GM23248 (cell line): ENCODE measurements around the gene TEKT3. TPM values are rescaled to one million over a fixed set of nuclear protein-coding genes. Genes with fewer than 3 reads are reported as not detected.
A peak's percentile ranks its signal among the peaks of the same experiment; 100 is the strongest.

ENCODE experiments used
- DNase-seq: peaks from one replicate; pipeline ENCODE4 v3.0.0-alpha.2; 2015
- H2AFZ ChIP-seq: fragments of 200-600 bp; sonication (generic); 2 replicates; pipeline ENCODE4 v1.6.1; 2016; ENCODE audit warnings: antibody characterized with exemption
- H3F3A ChIP-seq: fragments of 200-600 bp; sonication (generic); 2 replicates; pipeline ENCODE4 v1.6.1; 2016; ENCODE audit warnings: mild to moderate bottlenecking, antibody characterized with exemption, mixed run types; ENCODE audit not compliant: insufficient read depth
- H3K27ac ChIP-seq: fragments of 200-600 bp; sonication (generic); 2 replicates; pipeline ENCODE4 v1.5.1; 2016; ENCODE audit warnings: mild to moderate bottlenecking
- H3K27me3 ChIP-seq: fragments of 200-600 bp; sonication (generic); replicated peaks from 2 replicates; pipeline ENCODE4 v1.6.1; 2016; ENCODE audit warnings: mild to moderate bottlenecking; ENCODE audit not compliant: insufficient read depth
- H3K36me3 ChIP-seq: fragments of 200-600 bp; sonication (generic); 2 replicates; pipeline ENCODE4 v1.6.1; 2016; ENCODE audit warnings: low read depth, mild to moderate bottlenecking
- H3K4me1 ChIP-seq: fragments of 200-600 bp; sonication (generic); 2 replicates; pipeline ENCODE4 v1.6.1; 2016; ENCODE audit warnings: mild to moderate bottlenecking; ENCODE audit not compliant: insufficient read depth
- H3K4me2 ChIP-seq: fragments of 200-600 bp; sonication (generic); one replicate; pipeline ENCODE4 v1.6.1; 2016; ENCODE audit warnings: mild to moderate bottlenecking; ENCODE audit not compliant: unreplicated experiment
- H3K4me3 ChIP-seq: fragments of 200-600 bp; sonication (generic); 2 replicates; pipeline ENCODE4 v1.5.1; 2016; ENCODE audit warnings: mild to moderate bottlenecking
- H3K79me2 ChIP-seq: fragments of 200-600 bp; sonication (generic); 2 replicates; pipeline ENCODE4 v1.6.1; 2016; ENCODE audit warnings: mild to moderate bottlenecking; ENCODE audit not compliant: insufficient read depth
- H3K9ac ChIP-seq: fragments of 200-600 bp; sonication (generic); 2 replicates; pipeline ENCODE4 v1.6.1; 2016; ENCODE audit warnings: mild to moderate bottlenecking
- H3K9me2 ChIP-seq: fragments of 200-600 bp; sonication (generic); 2 replicates; pipeline ENCODE4 v1.6.1; 2016; ENCODE audit warnings: mixed run types, mild to moderate bottlenecking, moderate library complexity; ENCODE audit not compliant: insufficient read depth
- H3K9me3 ChIP-seq: fragments of 200-600 bp; sonication (generic); one replicate; pipeline ENCODE4 v1.6.1; 2017; ENCODE audit warnings: low read depth
- H4K20me1 ChIP-seq: fragments of 200-600 bp; sonication (generic); 2 replicates; pipeline ENCODE4 v1.6.0; 2016; ENCODE audit not compliant: insufficient read depth
- EZH2 ChIP-seq: fragments of 200-600 bp; sonication (generic); IDR thresholded peaks from 2 replicates; pipeline ENCODE4 v1.6.1; 2018; ENCODE audit warnings: antibody characterized with exemption, mild to moderate bottlenecking; ENCODE audit not compliant: insufficient read depth, poor library complexity, severe bottlenecking
- EZH2phosphoT487 ChIP-seq: fragments of 200-600 bp; sonication (generic); IDR thresholded peaks from 2 replicates; pipeline ENCODE4 v1.6.1; 2018; ENCODE audit warnings: antibody characterized with exemption, moderate library complexity, mild to moderate bottlenecking, low read depth; ENCODE audit not compliant: insufficient read depth
- WGBS, 2 experiments: methylation state at CpG; one replicate each; pipeline ENCODE4 v1.1.6; 2015 to 2017; ENCODE audit warnings: low lambda C conversion rate in 2 of 2, low coverage in 1 of 2; ENCODE audit errors: missing lambda C conversion rate in 2 of 2; 5-methylcytosine and 5-hydroxymethylcytosine counted together
- in situ Hi-C: fragments of 300-500 bp; cut with MboI; formaldehyde crosslinking; loops from 2 replicates; pipeline ENCODE4 v1.15.0; 2020
- polyA plus RNA-seq: library from polyadenylated mRNA; unstranded; fragments of >200 nt; fragmentation: Nextera tagmentation; extraction: Ambion mirVana; gene quantifications from 2 replicates; pipeline ENCODE4 v1.2.1, GENCODE V29; 2016
- total RNA-seq: library from RNA; depleted of rRNA; stranded (reverse); fragments of >200 nt; shearing (Covaris generic); gene quantifications from 2 replicates; pipeline ENCODE4 v1.2.3, GENCODE V29; 2014

Gene TEKT3
- total and polyA plus RNA-seq, 2 experiments from 2014 or later = not detected

- Histone ChIP-seq H2AFZ (peak overlapping the region; percentile 70), H4K20me1 (no peaks in the 10 kb centered on the region), H3K27ac (no peak overlapping the region), H3K4me3 (peak overlapping the region; percentile 56), H3F3A (peaks cover 10% of the 10 kb centered on the region; the same call in 1 of the 2 replicates), H3K9ac (no peak overlapping the region), H3K4me2 (peak overlapping the region; percentile 47), H3K36me3 (no peaks in the 10 kb centered on the region), H3K27me3 (peaks cover 10% of the 10 kb centered on the region; the same call in 1 of the 2 replicates), H3K79me2 (no peaks in the 10 kb centered on the region), H3K9me3 (no peaks in the 10 kb centered on the region), H3K9me2 (no peaks in the 10 kb centered on the region), H3K4me1 (peaks cover 17% of the 10 kb centered on the region)
- in situ Hi-C loops = no loop called here
- TF ChIP-seq EZH2 (peak; percentile 68), EZH2phosphoT487 (no peak)
- 20 to 22% methylated on average over 19 of the region's 19 CpGs for WGBS, 2 experiments
- DNase-seq = no peak
These were observed 431 bp downstream of the TEKT3 start for GRCh38 chr17:15340966-15341365.

GRCh38 chr17:15335446-15335845 is 6.0 kb downstream of the TEKT3 start:
- Histone ChIP-seq H2AFZ (no peak overlapping the region), H3K4me2 (no peak overlapping the region), H3K4me3 (no peak overlapping the region), H3K79me2 (no peaks in the 10 kb centered on the region), H3K27ac (no peak overlapping the region), H4K20me1 (no peaks in the 10 kb centered on the region), H3K9ac (no peak overlapping the region), H3F3A (no peaks in the 10 kb centered on the region), H3K9me2 (no peaks in the 10 kb centered on the region), H3K36me3 (no peaks in the 10 kb centered on the region), H3K4me1 (no peaks in the 10 kb centered on the region), H3K27me3 (peaks cover 1% of the 10 kb centered on the region; the same call in 1 of the 2 replicates), H3K9me3 (no peaks in the 10 kb centered on the region)
- no peak for DNase-seq
- no peak for TF ChIP-seq EZH2
- no peak for TF ChIP-seq EZH2phosphoT487
- WGBS, 2 experiments = 0 to 29% methylated on average over 1 of the region's 1 CpG
- in situ Hi-C loops = no loop called here

- in situ Hi-C loops = no loop called here
- Histone ChIP-seq H3K4me3 (no peak overlapping the region), H3K36me3 (no peaks in the 10 kb centered on the region), H3K27me3 (no peaks in the 10 kb centered on the region), H3K9me3 (no peaks in the 10 kb centered on the region), H3F3A (no peaks in the 10 kb centered on the region), H3K79me2 (no peaks in the 10 kb centered on the region), H3K4me2 (no peak overlapping the region), H3K4me1 (no peaks in the 10 kb centered on the region), H3K9me2 (no peaks in the 10 kb centered on the region), H3K27ac (no peak overlapping the region), H3K9ac (no peak overlapping the region), H4K20me1 (no peaks in the 10 kb centered on the region), H2AFZ (no peak overlapping the region)
- no peak for TF ChIP-seq EZH2
- no peak for TF ChIP-seq EZH2phosphoT487
- WGBS, 2 experiments = 54% methylated on average over 3 of the region's 3 CpGs
- no peak for DNase-seq
These were observed 7.1 kb downstream of the TEKT3 start for GRCh38 chr17:15334266-15334665.

- H3K9me2 ChIP-seq = no peaks in the 10 kb centered on the region
- H3K36me3 ChIP-seq = no peaks in the 10 kb centered on the region
- H3K27me3 ChIP-seq = no peaks in the 10 kb centered on the region
- 61 to 67% methylated on average over 6 of the region's 6 CpGs for WGBS, 2 experiments
- H3K4me1 ChIP-seq = no peaks in the 10 kb centered on the region
- H4K20me1 ChIP-seq = no peaks in the 10 kb centered on the region
- H3K9ac ChIP-seq = no peak overlapping the region
- no peak overlapping the region for H2AFZ ChIP-seq
- H3K4me2 ChIP-seq = no peak overlapping the region
- H3F3A ChIP-seq = no peaks in the 10 kb centered on the region
- in situ Hi-C loops = no loop called here
- no peak for DNase-seq
- no peaks in the 10 kb centered on the region for H3K79me2 ChIP-seq
- H3K4me3 ChIP-seq = no peak overlapping the region
- no peak for TF ChIP-seq EZH2phosphoT487
- TF ChIP-seq EZH2 = no peak
- H3K27ac ChIP-seq = no peak overlapping the region
- no peaks in the 10 kb centered on the region for H3K9me3 ChIP-seq
These were observed 9.1 kb downstream of the TEKT3 start for GRCh38 chr17:15332338-15332737.

GRCh38 chr17:15323131-15323530 is 18.3 kb downstream of the TEKT3 start:
- no peak for TF ChIP-seq EZH2phosphoT487
- no peak for TF ChIP-seq EZH2
- no peak for DNase-seq
- Histone ChIP-seq H3F3A (no peaks in the 10 kb centered on the region), H3K9ac (no peak overlapping the region), H3K4me3 (no peak overlapping the region), H3K4me1 (peaks cover 7% of the 10 kb centered on the region; the same call in 1 of the 2 replicates), H3K27ac (no peak overlapping the region), H3K9me2 (no peaks in the 10 kb centered on the region), H3K36me3 (no peaks in the 10 kb centered on the region), H3K4me2 (no peak overlapping the region), H3K9me3 (no peaks in the 10 kb centered on the region), H3K27me3 (peaks cover 9% of the 10 kb centered on the region; the same call in 1 of the 2 replicates), H4K20me1 (no peaks in the 10 kb centered on the region), H2AFZ (no peak overlapping the region), H3K79me2 (no peaks in the 10 kb centered on the region)
- in situ Hi-C loops = no loop called here
- WGBS, 2 experiments = 65 to 66% methylated on average over 4 of the region's 4 CpGs
